Neutrophil (primary cell): ENCODE measurements around the gene FOXN4.

Experiments used
- H3K27ac ChIP-seq: fragments of 200-600 bp; sonication (generic); 2 replicates; pipeline ENCODE4 v1.5.1; 2016; ENCODE audit warnings: mild to moderate bottlenecking, moderate library complexity
- H3K27me3 ChIP-seq: fragments of 200-600 bp; sonication (generic); 2 replicates; pipeline ENCODE4 v1.6.0; 2016; ENCODE audit warnings: mild to moderate bottlenecking
- H3K36me3 ChIP-seq: fragments of 200-600 bp; sonication (generic); 2 replicates; pipeline ENCODE4 v1.5.1; 2017
- H3K4me1 ChIP-seq, 2 experiments: fragments of 200-600 bp in 1 of 2; sonication (generic) in 1 of 2; 1 replicate in 1 of 2; 2 replicates in 1 of 2; pipeline versions ENCODE4 v1.5.1 to v1.6.1; 2013 to 2016; ENCODE audit warnings: low read depth in 1 of 2, low read length in 1 of 2, mild to moderate bottlenecking in 1 of 2, moderate library complexity in 1 of 2; ENCODE audit not compliant: control insufficient read depth in 1 of 2, insufficient read depth in 1 of 2
- H3K4me3 ChIP-seq, 2 experiments: fragments of 200-600 bp in 1 of 2; sonication (generic) in 1 of 2; 1 replicate in 1 of 2; 2 replicates in 1 of 2; pipeline ENCODE4 v1.5.1; 2013 to 2016; ENCODE audit warnings: low read depth in 1 of 2, low read length in 1 of 2, mild to moderate bottlenecking in 1 of 2, moderate library complexity in 1 of 2
- H3K9me3 ChIP-seq: fragments of 200-600 bp; sonication (generic); 2 replicates; pipeline ENCODE4 v1.5.1; 2016
- CTCF ChIP-seq: fragments of 200-600 bp; sonication (generic); IDR thresholded peaks from 2 replicates; pipeline ENCODE4 v1.5.1; 2016; ENCODE audit warnings: antibody characterized with exemption

Gene FOXN4

GRCh38 chr12:109308534-109309380 is at the start of gene FOXN4:
TSS of gene FOXN4 (minus strand) at chr12:109309284. CDS start at chr12:109308321, 963 bp downstream.
- TF ChIP-seq CTCF = no peak
- Histone ChIP-seq H3K4me3 (peak within 1 kb of the TSS in 1 of 2 experiments; percentile 23), H3K27me3 (peaks cover 96% of the 10 kb centered on the region), H3K9me3 (no peaks in the 10 kb centered on the region), H3K4me1 (peaks cover 5 to 14% of the 10 kb centered on the region in 2 experiments), H3K27ac (no peak within 1 kb of the TSS), H3K36me3 (no peaks in the 10 kb centered on the region)

GRCh38 chr12:109358154-109358869 is 49.2 kb upstream of the FOXN4 start:
- Histone ChIP-seq H3K4me3 (peak overlapping the region in 1 of 2 experiments; percentile 6), H3K27me3 (peaks cover 11% of the 10 kb centered on the region), H3K9me3 (no peaks in the 10 kb centered on the region), H3K27ac (peak overlapping the region; percentile 28), H3K36me3 (no peaks in the 10 kb centered on the region), H3K4me1 (peaks cover 4 to 17% of the 10 kb centered on the region in 2 experiments)
- no peak for TF ChIP-seq CTCF

- no peak for TF ChIP-seq CTCF
- no peak overlapping the region for H3K4me3 ChIP-seq
- no peaks in the 10 kb centered on the region for H3K9me3 ChIP-seq
- peaks cover 4 to 17% of the 10 kb centered on the region in 2 experiments for H3K4me1 ChIP-seq
- H3K27ac ChIP-seq = no peak overlapping the region
- H3K27me3 ChIP-seq = peaks cover 22% of the 10 kb centered on the region
- no peaks in the 10 kb centered on the region for H3K36me3 ChIP-seq
Observed at GRCh38 chr12:109357032-109357431, 47.9 kb upstream of the FOXN4 start.

GRCh38 chr12:109356577-109356976 is 47.5 kb upstream of the FOXN4 start:
- Histone ChIP-seq H3K9me3 (no peaks in the 10 kb centered on the region), H3K36me3 (no peaks in the 10 kb centered on the region), H3K4me1 (peaks cover 4 to 17% of the 10 kb centered on the region in 2 experiments), H3K27me3 (peaks cover 27% of the 10 kb centered on the region), H3K4me3 (no peak overlapping the region), H3K27ac (no peak overlapping the region)
- TF ChIP-seq CTCF = no peak

- H3K9me3 ChIP-seq = no peaks in the 10 kb centered on the region
- no peak overlapping the region for H3K4me3 ChIP-seq
- TF ChIP-seq CTCF = no peak
- no peaks in the 10 kb centered on the region for H3K36me3 ChIP-seq
- peaks cover 48% of the 10 kb centered on the region for H3K27me3 ChIP-seq
- no peak overlapping the region for H3K27ac ChIP-seq
- peaks cover 0 to 4% of the 10 kb centered on the region in 2 experiments for H3K4me1 ChIP-seq
Observed at GRCh38 chr12:109352184-109352583, 43.1 kb upstream of the FOXN4 start.
